Gastrocnemius medialis (tissue), 4 donors: Measurements from ENCODE around the gene NRG3. TPM values are rescaled to one million over a fixed set of nuclear protein-coding genes. Genes with fewer than 3 reads are reported as not detected.

Experiments
- ATAC-seq, 2 donors: fragments of 150-250 bp; one replicate each; pipeline ENCODE4 v1.9.1; 2016
- DNase-seq, 2 donors: peaks; one replicate each; pipeline ENCODE4 v3.0.0-alpha.2; 2019
- H3K27ac ChIP-seq, 4 donors: fragments of 200-600 bp; sonication (generic); 1 replicate in 1 of 4; 2 replicates in 3 of 4; pipeline ENCODE4 v1.5.1; 2016 to 2018; ENCODE audit warnings: mild to moderate bottlenecking in 2 of 4, moderate library complexity in 1 of 4
- H3K27me3 ChIP-seq, 3 donors: fragments of 200-600 bp; sonication (generic) in 2 of 3; 1 replicate in 1 of 3; 2 replicates in 2 of 3; pipeline versions ENCODE4 v1.5.1 to v1.6.0; 2016 to 2019; ENCODE audit warnings: mild to moderate bottlenecking in 1 of 3, moderate library complexity in 1 of 3
- H3K36me3 ChIP-seq, 2 donors: fragments of 200-600 bp; sonication (generic) in 1 of 2; one replicate each; pipeline ENCODE4 v1.5.1; 2017 to 2018
- H3K4me1 ChIP-seq, 2 donors: fragments of 200-600 bp; sonication (generic) in 1 of 2; one replicate each; pipeline ENCODE4 v1.5.1; 2016 to 2017; ENCODE audit warnings: mild to moderate bottlenecking in 2 of 2
- H3K4me3 ChIP-seq, 4 donors: fragments of 200-600 bp; sonication (generic) in 3 of 4; 1 replicate in 1 of 4; 2 replicates in 3 of 4; pipeline ENCODE4 v1.5.1; 2016 to 2019; ENCODE audit warnings: mild to moderate bottlenecking in 2 of 4
- H3K9me3 ChIP-seq, 3 donors: fragments of 200-600 bp; sonication (generic) in 2 of 3; 1 replicate in 1 of 3; 2 replicates in 2 of 3; pipeline ENCODE4 v1.5.1; 2016 to 2019
- CTCF ChIP-seq, 5 experiments: fragments of 450-650 bp in 3 of 5; fragments of 200-600 bp in 2 of 5; sonication (generic) in 2 of 5; IDR thresholded peaks in 4 of 5; conservative IDR thresholded peaks in 1 of 5; 1 replicate in 4 of 5; 2 replicates in 1 of 5; pipeline ENCODE4 v1.5.1; 2016 to 2019; ENCODE audit warnings: antibody characterized with exemption in 5 of 5, mild to moderate bottlenecking in 3 of 5, moderate library complexity in 3 of 5
- POLR2A ChIP-seq, 2 donors: fragments of 450-650 bp; IDR thresholded peaks; one replicate each; pipeline ENCODE4 v1.6.1; 2017; ENCODE audit warnings: antibody characterized with exemption in 2 of 2, mild to moderate bottlenecking in 2 of 2, moderate library complexity in 2 of 2
- in situ Hi-C, 4 donors: fragments of 200-750 bp; cut with MboI; loops; one replicate each; pipeline versions ENCODE4 v1.15.0 to v1.8.0; 2017; ENCODE audit warnings: low sequenced_read_pairs in 4 of 4
- intact Hi-C: fragments of 100-400 bp; cut with DNase I; formaldehyde crosslinking; loops from one replicate; pipeline ENCODE4 v1.15.1; 2023; ENCODE audit warnings: low total_unique reads
- total RNA-seq, 4 donors: library from RNA; depleted of rRNA; stranded (reverse); fragments of >200 nt; gene quantifications; one replicate each; pipeline versions ENCODE4 v1.1.0 to v1.2.3, GENCODE V29; 2016

Gene NRG3
- total RNA-seq, 4 donors from 2014 or later = not detected

- ATAC-seq (no peak), DNase-seq (no peak)
- in situ Hi-C loops (no loop called here), intact Hi-C loops (no loop called here)
- no peaks in the 10 kb centered on the region for H3K4me1 ChIP-seq
- H3K9me3 ChIP-seq = no peaks in the 10 kb centered on the region
- no peaks in the 10 kb centered on the region for H3K27me3 ChIP-seq
- no peak overlapping the region for H3K4me3 ChIP-seq
- no peak overlapping the region for H3K27ac ChIP-seq
- H3K36me3 ChIP-seq = no peaks in the 10 kb centered on the region
- TF ChIP-seq CTCF (IDR thresholded peaks at IDR 0.05 in 4 of 5, conservative IDR thresholded peaks at IDR 0.05 in 1 of 5) = no peak
- no peak for TF ChIP-seq POLR2A (IDR thresholded peaks at IDR 0.05)
Measured at GRCh38 chr10:82464966-82465365, 590.0 kb downstream of the NRG3 start.

- DNase-seq = no peak
- no peak for ATAC-seq
- H3K27me3 ChIP-seq = no peaks in the 10 kb centered on the region
- TF ChIP-seq CTCF (IDR thresholded peaks at IDR 0.05 in 4 of 5, conservative IDR thresholded peaks at IDR 0.05 in 1 of 5) (no peak), POLR2A (IDR thresholded peaks at IDR 0.05) (no peak)
- H3K4me1 ChIP-seq = no peaks in the 10 kb centered on the region
- in situ Hi-C loops = no loop called here
- intact Hi-C loops = no loop called here
- H3K4me3 ChIP-seq = no peak overlapping the region
- no peaks in the 10 kb centered on the region for H3K36me3 ChIP-seq
- no peaks in the 10 kb centered on the region for H3K9me3 ChIP-seq
- no peak overlapping the region for H3K27ac ChIP-seq
Measured at GRCh38 chr10:82468453-82468852, 593.5 kb downstream of the NRG3 start.

GRCh38 chr10:82472406-82473335 is 597.7 kb downstream of the NRG3 start:
- H3K27ac ChIP-seq = no peak overlapping the region
- H3K36me3 ChIP-seq = no peaks in the 10 kb centered on the region
- no peaks in the 10 kb centered on the region for H3K9me3 ChIP-seq
- no peak for ATAC-seq
- H3K4me1 ChIP-seq = no peaks in the 10 kb centered on the region
- TF ChIP-seq POLR2A (IDR thresholded peaks at IDR 0.05) = no peak
- TF ChIP-seq CTCF (IDR thresholded peaks at IDR 0.05 in 4 of 5, conservative IDR thresholded peaks at IDR 0.05 in 1 of 5) = no peak
- H3K27me3 ChIP-seq = no peaks in the 10 kb centered on the region
- no peak for DNase-seq
- no peak overlapping the region for H3K4me3 ChIP-seq
- in situ Hi-C loops (no loop called here), intact Hi-C loops (no loop called here)

GRCh38 chr10:82477776-82478175 is 602.8 kb downstream of the NRG3 start:
- in situ Hi-C loops (no loop called here), intact Hi-C loops (no loop called here)
- Histone ChIP-seq H3K4me3 (no peak overlapping the region), H3K27ac (no peak overlapping the region), H3K36me3 (no peaks in the 10 kb centered on the region), H3K9me3 (no peaks in the 10 kb centered on the region), H3K27me3 (no peaks in the 10 kb centered on the region), H3K4me1 (no peaks in the 10 kb centered on the region)
- ATAC-seq (no peak), DNase-seq (no peak)
- TF ChIP-seq POLR2A (IDR thresholded peaks at IDR 0.05) (no peak), CTCF (IDR thresholded peaks at IDR 0.05 in 4 of 5, conservative IDR thresholded peaks at IDR 0.05 in 1 of 5) (no peak)
